ENCODE measurements around the gene ANTKMT. TPM values are rescaled to one million over a fixed set of nuclear protein-coding genes. Genes with fewer than 3 reads are reported as not detected.

Gene ANTKMT
- total RNA-seq, 1 donor from 2014 or later = 58.0 TPM

- CTCF ChIA-PET = no interaction called here
- Mint-ChIP-seq H3K9me3 (no peaks in the 10 kb centered on the region), H3K36me3 (ENCODE audit: low read depth) (peaks cover 33% of the 10 kb centered on the region), H3K27me3 (peaks cover 9% of the 10 kb centered on the region), H3K27ac (no peak overlapping the region), H3K4me3 (no peak overlapping the region), H3K4me1 (peaks cover 18% of the 10 kb centered on the region)
- POLR2A ChIA-PET = no interaction called here
- TF ChIP-seq CTCF (IDR thresholded peaks at IDR 0.05) = no peak
- DNase-seq (no peak), ATAC-seq (ENCODE audit: low read depth) (no peak)
- intact Hi-C loops (cut with micrococcal nuclease) = no loop called here
Observed at GRCh38 chr16:673399-673991, 47.5 kb upstream of the ANTKMT start.

GRCh38 chr16:674214-674881 is 46.6 kb upstream of the ANTKMT start:
- DNase-seq (no peak), ATAC-seq (ENCODE audit: low read depth) (no peak)
- no peak overlapping the region for H3K27ac Mint-ChIP-seq
- ChIA-PET CTCF (no interaction called here), POLR2A (interaction anchor here (0.6 to 2.4 kb wide), 2 partner anchors 16 to 739 kb away, joined by 10 to 12 read pairs; partner anchors contain the start of gene WDR24)
- H3K36me3 Mint-ChIP-seq (ENCODE audit: low read depth) = peaks cover 30% of the 10 kb centered on the region
- intact Hi-C loops (cut with micrococcal nuclease) = no loop called here
- H3K9me3 Mint-ChIP-seq = no peaks in the 10 kb centered on the region
- TF ChIP-seq CTCF (IDR thresholded peaks at IDR 0.05) = no peak
- peaks cover 9% of the 10 kb centered on the region for H3K27me3 Mint-ChIP-seq
- no peak overlapping the region for H3K4me3 Mint-ChIP-seq
- peaks cover 15% of the 10 kb centered on the region for H3K4me1 Mint-ChIP-seq

GRCh38 chr16:674968-675883 is 45.7 kb upstream of the ANTKMT start, which contains the start of gene RHBDL1:
Gene RHBDL1, plus strand, starts transcription at chr16:675671. Its CDS starts 120 bp downstream, at chr16:675791.
- Mint-ChIP-seq H3K9me3 (no peaks in the 10 kb centered on the region), H3K4me3 (peak within 1 kb of the TSS; percentile 35), H3K27me3 (peaks cover 9% of the 10 kb centered on the region), H3K27ac (no peak within 1 kb of the TSS), H3K36me3 (ENCODE audit: low read depth) (peaks cover 24% of the 10 kb centered on the region), H3K4me1 (peaks cover 15% of the 10 kb centered on the region)
- DNase-seq (no peak), ATAC-seq (ENCODE audit: low read depth) (no peak)
- intact Hi-C loops (cut with micrococcal nuclease) = no loop called here
- ChIA-PET CTCF (no interaction called here), POLR2A (interaction anchor here (0.5 to 2.4 kb wide), 5 partner anchors 15 to 738 kb away, joined by 3 to 12 read pairs (median 6); partner anchors contain the start of genes AXIN1 and WDR24)
- no peak for TF ChIP-seq CTCF (IDR thresholded peaks at IDR 0.05)

- TF ChIP-seq CTCF (IDR thresholded peaks at IDR 0.05) = no peak
- Mint-ChIP-seq H3K27me3 (peaks cover 9% of the 10 kb centered on the region), H3K4me1 (peaks cover 17% of the 10 kb centered on the region), H3K9me3 (no peaks in the 10 kb centered on the region), H3K27ac (no peak overlapping the region), H3K4me3 (no peak overlapping the region), H3K36me3 (ENCODE audit: low read depth) (peaks cover 23% of the 10 kb centered on the region)
- POLR2A ChIA-PET = interaction anchor here (0.5 to 2.4 kb wide), 7 partner anchors 8 to 323 kb away, joined by 3 to 12 read pairs (median 4); partner anchors contain the start of genes AXIN1, RHOT2 and WDR24
- CTCF ChIA-PET = no interaction called here
- intact Hi-C loops (cut with micrococcal nuclease) = no loop called here
- DNase-seq = no peak
- no peak for ATAC-seq (ENCODE audit: low read depth)
Observed at GRCh38 chr16:675884-676564, 44.9 kb upstream of the ANTKMT start.

All from activated B cell treated with CpG ODN at 0.5 μM for 24 hours (primary cell).